Activated T-helper 1 cell treated with anti-CD3 and anti-CD28 coated beads, Interleukin-2, amount 50 U/mL, for 16 hours (primary cell): Measurements from ENCODE around the gene TCP10L.
"Not testable (repeated sequence)": the region's sequence is repeated elsewhere in the genome, so short reads cannot be mapped to it uniquely, and the experiment has no call there.

Experiments used
- DNase-seq, 2 donors: peaks; one replicate each; pipeline ENCODE4 v3.0.0-alpha.2; 2020; ENCODE audit warnings: low read depth in 1 of 2, low spot score in 1 of 2

Gene TCP10L

DNA sequence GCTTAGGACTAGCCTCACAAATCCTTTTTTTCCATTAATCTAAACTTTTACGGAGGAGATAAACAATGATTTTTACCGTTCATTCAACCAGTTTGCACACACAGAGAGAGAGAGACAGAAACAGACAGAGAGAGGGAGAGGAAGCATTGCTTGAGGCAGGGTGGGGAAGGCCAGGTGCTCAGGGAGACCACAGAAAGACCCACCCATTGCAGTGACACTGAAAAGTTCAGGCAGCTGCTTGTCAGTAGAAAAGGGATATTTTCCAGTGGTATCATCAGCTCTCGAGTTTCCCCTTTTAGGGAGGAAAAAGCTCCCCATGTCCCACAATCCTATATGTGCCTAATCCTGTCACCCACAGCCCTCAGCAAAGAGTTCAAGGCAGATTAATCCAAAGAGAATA, 27.2 kb downstream of the TCP10L start:
- no peak for DNase-seq

GRCh38 chr21:32554832-32555638, 30.3 kb downstream of the TCP10L start:
- DNase-seq, result no peak

GRCh38 chr21:32549886-32550285, 35.4 kb downstream of the TCP10L start:
- no peak for DNase-seq

GRCh38 chr21:32549440-32549839, 35.9 kb downstream of the TCP10L start:
- no peak for DNase-seq

- DNase-seq, result no peak
These were observed 36.3 kb downstream of the TCP10L start for GRCh38 chr21:32548978-32549377.

DNA sequence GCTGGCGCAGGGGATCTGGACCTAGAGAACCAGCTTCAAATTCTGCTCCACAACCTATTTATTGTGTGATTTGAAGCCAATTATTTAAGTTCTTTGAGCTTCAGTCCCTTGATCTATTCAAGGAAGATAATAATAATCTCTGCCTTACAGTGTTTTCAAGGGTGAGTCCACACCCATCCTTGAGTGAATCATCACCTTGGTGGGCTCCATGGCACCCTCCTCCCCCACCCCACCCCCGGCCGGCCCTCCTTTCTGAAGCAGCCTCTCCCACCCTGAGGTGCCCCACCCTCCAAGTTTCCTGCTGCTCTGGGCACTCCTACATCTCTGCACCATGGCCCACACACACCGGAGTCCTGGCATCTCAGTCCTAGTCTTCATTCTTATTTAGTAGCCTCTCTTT, 38.3 kb downstream of the TCP10L start:
- DNase-seq, result no peak

DNA sequence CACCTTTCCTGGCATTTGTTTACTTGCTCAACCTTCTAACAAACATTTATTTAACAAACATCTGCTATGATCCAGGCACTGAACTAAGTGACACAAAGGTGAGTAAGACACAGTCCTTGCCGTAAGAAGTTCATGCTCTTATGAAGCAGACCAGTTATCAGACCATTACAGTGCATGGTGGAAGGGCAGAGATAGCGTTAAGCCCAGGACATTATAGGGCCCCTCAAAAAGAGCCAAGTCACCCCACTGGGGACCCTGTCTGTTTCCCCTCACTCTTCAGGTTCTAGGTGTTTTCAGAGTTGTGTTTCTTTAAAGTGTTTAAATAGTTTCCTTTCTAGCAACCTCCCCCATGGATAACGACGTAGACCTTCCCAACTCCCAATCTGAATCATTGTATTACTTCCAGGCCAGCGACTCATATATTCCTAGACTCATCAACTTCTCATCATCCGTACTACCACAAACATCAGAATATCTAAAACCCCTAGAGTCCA, 39.3 kb downstream of the TCP10L start:
- no peak for DNase-seq

- DNase-seq, result no peak
These were observed 40.6 kb downstream of the TCP10L start for GRCh38 chr21:32544697-32545096.

DNA sequence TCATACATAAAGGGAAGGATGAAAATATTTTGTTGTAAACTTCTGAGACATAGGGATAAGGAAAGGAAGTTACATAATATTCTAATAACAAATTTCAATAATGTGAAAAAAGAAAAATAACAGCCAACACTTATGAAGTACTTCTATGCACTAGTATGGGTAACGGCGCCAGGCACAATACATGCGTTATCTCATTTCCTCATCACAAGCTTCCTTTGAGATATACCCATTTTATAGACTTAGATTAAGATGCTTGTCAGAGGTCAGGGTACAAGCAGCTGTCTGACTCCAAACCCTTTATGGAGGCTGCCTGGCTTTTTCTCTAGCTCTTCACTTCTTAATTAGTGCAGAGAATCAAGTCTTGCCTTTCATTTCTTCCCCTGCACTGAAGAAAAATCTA, 41.3 kb downstream of the TCP10L start:
- DNase-seq, result no peak

DNA sequence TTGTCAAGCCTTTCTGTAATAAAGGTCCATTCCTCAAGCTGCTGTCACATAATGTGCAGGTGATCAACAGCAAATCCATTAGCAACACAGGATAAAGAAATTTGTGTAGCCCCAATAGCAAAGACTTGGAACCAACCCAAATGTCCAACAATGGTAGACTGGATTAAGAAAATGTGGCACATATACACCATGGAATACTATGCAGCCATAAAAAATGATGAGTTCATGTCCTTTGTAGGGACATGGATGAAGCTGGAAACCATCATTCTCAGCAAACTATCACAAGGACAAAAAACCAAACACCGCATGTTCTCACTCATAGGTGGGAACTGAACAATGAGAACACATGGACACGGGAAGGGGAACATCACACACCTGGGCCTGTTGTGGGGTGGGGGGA, 42.3 kb downstream of the TCP10L start:
- DNase-seq, result not testable (repeated sequence)

DNA sequence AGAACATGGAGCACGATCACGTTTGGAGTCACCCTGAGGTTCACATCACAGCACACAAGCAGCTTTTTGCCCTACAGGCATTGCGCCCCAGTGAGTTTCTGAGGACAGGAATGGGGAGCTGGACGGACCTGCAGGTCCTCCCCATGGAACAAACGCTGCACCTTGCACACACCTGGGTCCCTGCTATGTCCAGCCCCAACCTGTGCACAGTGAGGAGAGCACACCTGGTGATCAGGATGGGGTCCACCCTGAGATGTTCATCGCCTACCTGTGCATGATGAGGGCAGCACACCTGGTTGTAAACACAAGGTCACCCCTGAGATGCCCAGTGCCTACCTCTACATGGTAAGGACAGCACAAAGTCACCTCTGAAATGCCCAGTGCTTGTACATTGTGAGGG, 45.9 kb downstream of the TCP10L start:
- no peak for DNase-seq

GRCh38 chr21:32538147-32538792, 47.1 kb downstream of the TCP10L start:
- no peak for DNase-seq

DNA sequence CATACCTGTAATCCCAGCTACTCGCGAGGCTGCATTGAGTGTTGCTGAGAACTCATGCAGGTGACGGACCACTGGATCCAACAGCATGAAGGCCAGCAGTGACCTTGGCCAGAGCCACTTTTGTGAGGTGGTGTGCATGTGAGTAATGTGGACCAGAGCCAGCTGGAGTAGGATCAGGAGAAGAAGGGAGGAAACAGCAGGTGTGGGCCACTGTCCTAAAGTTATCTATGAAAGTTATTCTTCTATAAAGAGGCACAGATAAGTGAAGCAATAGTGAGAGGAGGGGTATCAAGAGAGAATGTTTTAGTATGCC, 47.8 kb downstream of the TCP10L start:
- DNase-seq, result no peak

DNA sequence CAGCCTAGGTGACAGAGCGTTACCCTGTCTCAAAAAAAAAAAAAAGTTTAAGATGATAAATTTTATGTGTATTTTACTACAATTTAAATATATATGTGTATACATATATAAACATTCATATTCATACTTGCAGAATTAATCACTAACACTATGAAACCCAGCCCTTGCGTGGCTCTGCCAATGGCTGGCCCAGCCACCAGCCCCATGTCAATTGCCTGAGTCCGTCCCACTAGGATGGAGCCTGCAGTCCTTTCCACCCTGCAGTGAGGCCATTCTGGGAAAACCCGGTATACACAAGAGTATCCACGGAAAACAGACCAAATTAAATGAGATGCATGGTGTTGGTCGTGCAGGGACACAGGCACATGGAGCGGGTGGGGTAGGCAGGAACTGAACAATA, 49.7 kb downstream of the TCP10L start:
- DNase-seq, result no peak

DNA sequence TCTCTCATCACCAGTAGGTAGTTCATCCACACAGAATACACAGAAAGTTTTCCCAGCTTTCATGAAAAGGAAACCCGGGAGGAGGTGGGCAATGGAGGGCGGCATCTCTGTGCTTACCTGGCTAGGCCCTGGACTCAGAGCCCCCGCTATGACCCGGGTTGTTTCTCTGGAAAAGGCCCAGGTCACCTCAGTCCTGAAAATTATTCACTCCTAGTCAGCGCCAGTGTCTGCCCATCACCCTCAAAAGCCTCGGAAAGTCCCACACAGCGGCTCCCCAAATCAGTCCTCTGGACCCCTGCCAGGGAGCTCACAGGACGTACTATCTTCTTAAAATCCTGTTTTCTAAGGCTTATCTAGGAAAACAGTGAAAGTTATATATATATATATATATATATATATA, 51.2 kb downstream of the TCP10L start:
- no peak for DNase-seq

DNA sequence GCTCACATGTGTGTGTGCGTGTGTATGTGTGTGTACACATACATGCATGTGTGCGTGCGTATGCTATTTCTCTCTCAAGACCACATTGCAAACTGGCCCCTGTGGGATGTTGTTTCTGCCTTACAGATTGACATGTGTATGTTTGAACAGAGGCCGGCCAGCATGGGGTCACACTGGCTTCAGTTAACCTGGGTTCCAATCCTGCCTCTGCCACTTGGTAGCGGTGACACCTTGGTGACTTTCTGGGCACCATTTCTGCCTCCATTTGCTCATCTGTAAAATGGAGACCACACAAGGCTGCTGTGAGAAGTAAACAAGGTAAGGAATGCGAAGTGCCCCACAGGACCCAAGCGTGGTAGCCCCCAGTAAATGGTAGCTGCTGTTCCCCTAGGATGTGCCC, 51.7 kb downstream of the TCP10L start:
- no peak for DNase-seq

GRCh38 chr21:32533053-32533452, 52.3 kb downstream of the TCP10L start:
- no peak for DNase-seq

GRCh38 chr21:32532636-32533035, 52.7 kb downstream of the TCP10L start:
- DNase-seq, result no peak

GRCh38 chr21:32531561-32531960, 53.8 kb downstream of the TCP10L start:
- DNase-seq, result not testable (repeated sequence)

- DNase-seq, result not testable (repeated sequence)
These were observed 54.5 kb downstream of the TCP10L start for GRCh38 chr21:32530809-32531208.

GRCh38 chr21:32529679-32530078, 55.6 kb downstream of the TCP10L start:
- no peak for DNase-seq

DNA sequence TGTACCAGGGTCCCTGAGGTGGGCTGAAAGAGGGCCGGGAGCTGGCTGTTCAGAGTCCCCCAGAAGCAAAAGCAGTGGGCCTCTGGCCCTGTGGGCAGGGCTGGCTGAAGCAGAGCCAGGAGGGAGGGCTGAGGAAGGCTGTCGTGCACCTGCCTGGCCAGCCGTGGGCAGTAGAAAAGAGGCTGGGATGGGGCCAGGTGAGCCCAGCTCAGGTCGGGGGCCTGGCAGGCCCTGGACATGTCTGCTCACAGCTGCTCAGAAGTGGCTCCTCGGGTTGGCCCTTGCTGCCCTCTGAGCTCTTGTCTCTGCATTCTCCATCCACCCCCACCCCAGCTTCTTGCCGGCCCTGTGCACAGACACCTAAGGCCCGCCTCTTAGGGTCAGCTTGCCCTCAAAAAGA, 60.0 kb downstream of the TCP10L start:
- DNase-seq, result no peak
